Peyer's patch (tissue), 4 donors: Measurements from ENCODE around the gene LGALS7.

Experiments
- POLR2A ChIP-seq, 2 donors: fragments of 450-650 bp; IDR thresholded peaks; one replicate each; pipeline ENCODE4 v1.5.1; 2017; ENCODE audit warnings: antibody characterized with exemption in 2 of 2, mild to moderate bottlenecking in 2 of 2, moderate library complexity in 2 of 2
- TF ChIP-seq, protein P1 (sequence below), 6 experiments: fragments of 450-650 bp in 4 of 6; fragments of 200-600 bp in 2 of 6; sonication (generic) in 1 of 6; IDR thresholded peaks; one replicate each; pipeline ENCODE4 v1.5.1; 2017 to 2019; ENCODE audit warnings: antibody characterized with exemption in 6 of 6, mild to moderate bottlenecking in 3 of 6, moderate library complexity in 1 of 6

DNA sequence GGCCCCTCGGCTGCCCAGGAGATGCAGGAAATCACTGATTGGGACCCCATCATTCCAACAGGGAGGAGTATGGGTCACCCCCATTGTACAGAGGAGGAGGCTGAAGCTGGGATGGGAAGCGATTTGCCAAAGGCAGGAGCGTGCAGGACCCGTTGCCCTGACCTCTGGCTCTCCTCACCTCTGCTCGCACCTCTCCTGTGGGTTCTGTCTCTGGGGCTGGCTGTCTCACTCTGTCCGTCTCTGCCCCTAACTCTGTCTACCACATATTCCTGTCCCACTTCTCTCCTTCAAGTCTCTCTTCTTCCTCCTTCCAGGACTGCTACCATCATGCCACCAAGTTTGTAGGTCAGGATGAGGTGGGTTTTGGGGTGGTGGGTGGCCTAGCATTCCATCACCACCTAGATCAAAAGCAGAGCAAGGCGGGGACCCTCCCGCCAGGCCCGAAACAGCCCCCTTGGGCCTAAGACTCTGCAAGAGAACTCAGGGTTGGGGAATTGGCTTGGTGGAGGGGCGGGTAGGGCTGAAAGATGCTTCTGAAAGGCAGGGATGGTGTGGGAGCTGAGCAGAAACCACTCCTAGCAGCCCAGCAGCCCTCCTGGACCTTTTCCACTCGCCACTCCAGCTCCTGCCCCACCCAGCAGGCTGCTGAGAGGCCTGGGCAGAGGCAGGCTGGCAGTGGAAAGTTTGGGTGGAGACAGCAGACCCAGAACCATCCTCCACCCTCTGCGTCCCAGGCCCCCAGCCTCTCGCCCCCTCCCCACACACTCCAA is 1.0 kb upstream of the LGALS7 start:
- TF ChIP-seq, protein P1, sequence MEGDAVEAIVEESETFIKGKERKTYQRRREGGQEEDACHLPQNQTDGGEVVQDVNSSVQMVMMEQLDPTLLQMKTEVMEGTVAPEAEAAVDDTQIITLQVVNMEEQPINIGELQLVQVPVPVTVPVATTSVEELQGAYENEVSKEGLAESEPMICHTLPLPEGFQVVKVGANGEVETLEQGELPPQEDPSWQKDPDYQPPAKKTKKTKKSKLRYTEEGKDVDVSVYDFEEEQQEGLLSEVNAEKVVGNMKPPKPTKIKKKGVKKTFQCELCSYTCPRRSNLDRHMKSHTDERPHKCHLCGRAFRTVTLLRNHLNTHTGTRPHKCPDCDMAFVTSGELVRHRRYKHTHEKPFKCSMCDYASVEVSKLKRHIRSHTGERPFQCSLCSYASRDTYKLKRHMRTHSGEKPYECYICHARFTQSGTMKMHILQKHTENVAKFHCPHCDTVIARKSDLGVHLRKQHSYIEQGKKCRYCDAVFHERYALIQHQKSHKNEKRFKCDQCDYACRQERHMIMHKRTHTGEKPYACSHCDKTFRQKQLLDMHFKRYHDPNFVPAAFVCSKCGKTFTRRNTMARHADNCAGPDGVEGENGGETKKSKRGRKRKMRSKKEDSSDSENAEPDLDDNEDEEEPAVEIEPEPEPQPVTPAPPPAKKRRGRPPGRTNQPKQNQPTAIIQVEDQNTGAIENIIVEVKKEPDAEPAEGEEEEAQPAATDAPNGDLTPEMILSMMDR (IDR thresholded peaks at IDR 0.05): no peak
- no peak for TF ChIP-seq POLR2A (IDR thresholded peaks at IDR 0.05)
